ENCODE measurements around the gene PLLP.

PLLP gene, protein sequence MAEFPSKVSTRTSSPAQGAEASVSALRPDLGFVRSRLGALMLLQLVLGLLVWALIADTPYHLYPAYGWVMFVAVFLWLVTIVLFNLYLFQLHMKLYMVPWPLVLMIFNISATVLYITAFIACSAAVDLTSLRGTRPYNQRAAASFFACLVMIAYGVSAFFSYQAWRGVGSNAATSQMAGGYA

GRCh38 chr16:57284209-57284951, at the start of gene PLLP:
Gene PLLP (minus strand): TSS chr16:57284672. CDS start chr16:57284540, 132 bp downstream.
- intact Hi-C loops (cut with micrococcal nuclease), result no loop called here
- Mint-ChIP-seq H3K4me3 (peak within 1 kb of the TSS; percentile 74), H3K36me3 (ENCODE audit: low read depth) (no peaks in the 10 kb centered on the region), H3K9me3 (no peaks in the 10 kb centered on the region), H3K27me3 (peaks cover 79% of the 10 kb centered on the region), H3K27ac (no peak within 1 kb of the TSS), H3K4me1 (ENCODE audit: low read depth) (peaks cover 21% of the 10 kb centered on the region)

DNA sequence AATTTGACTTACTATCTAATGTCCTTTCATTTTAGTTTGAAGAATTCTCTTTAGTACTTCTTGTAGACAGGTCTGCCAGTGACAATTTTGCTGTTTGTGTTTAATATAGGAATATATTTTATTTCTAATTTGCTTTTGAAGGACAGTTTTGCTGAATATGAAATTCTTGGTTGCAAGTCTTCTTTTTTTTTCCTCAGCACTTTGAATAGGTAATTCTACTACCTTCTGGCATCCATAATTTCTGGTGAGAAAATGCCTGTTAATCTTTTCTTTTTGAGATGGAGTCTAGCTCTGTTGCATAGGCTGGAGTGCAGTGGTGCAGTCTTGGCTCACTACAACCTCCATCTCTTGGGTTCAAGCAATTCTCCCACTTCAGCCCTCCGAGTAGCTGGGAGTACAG, 48.9 kb upstream of the PLLP start:
- no peaks in the 10 kb centered on the region for H3K36me3 Mint-ChIP-seq (ENCODE audit: low read depth)
- intact Hi-C loops (cut with micrococcal nuclease), result no loop called here
- no peak overlapping the region for H3K4me3 Mint-ChIP-seq
- no peak overlapping the region for H3K27ac Mint-ChIP-seq
- peaks cover under 1% of the 10 kb centered on the region for H3K4me1 Mint-ChIP-seq (ENCODE audit: low read depth)
- no peaks in the 10 kb centered on the region for H3K9me3 Mint-ChIP-seq
- peaks cover 31% of the 10 kb centered on the region for H3K27me3 Mint-ChIP-seq

- Mint-ChIP-seq H3K4me3 (no peak overlapping the region), H3K36me3 (ENCODE audit: low read depth) (no peaks in the 10 kb centered on the region), H3K27me3 (peaks cover 31% of the 10 kb centered on the region), H3K9me3 (no peaks in the 10 kb centered on the region), H3K27ac (no peak overlapping the region), H3K4me1 (ENCODE audit: low read depth) (no peaks in the 10 kb centered on the region)
- intact Hi-C loops (cut with micrococcal nuclease), result no loop called here
Measured at GRCh38 chr16:57331355-57331754, 46.9 kb upstream of the PLLP start.

- intact Hi-C loops (cut with micrococcal nuclease), result no loop called here
- Mint-ChIP-seq H3K36me3 (ENCODE audit: low read depth) (no peaks in the 10 kb centered on the region), H3K4me3 (no peak overlapping the region), H3K4me1 (ENCODE audit: low read depth) (peaks cover 4% of the 10 kb centered on the region), H3K9me3 (no peaks in the 10 kb centered on the region), H3K27ac (no peak overlapping the region), H3K27me3 (peaks cover 31% of the 10 kb centered on the region)
Measured at GRCh38 chr16:57329718-57330327, 45.4 kb upstream of the PLLP start.

DNA sequence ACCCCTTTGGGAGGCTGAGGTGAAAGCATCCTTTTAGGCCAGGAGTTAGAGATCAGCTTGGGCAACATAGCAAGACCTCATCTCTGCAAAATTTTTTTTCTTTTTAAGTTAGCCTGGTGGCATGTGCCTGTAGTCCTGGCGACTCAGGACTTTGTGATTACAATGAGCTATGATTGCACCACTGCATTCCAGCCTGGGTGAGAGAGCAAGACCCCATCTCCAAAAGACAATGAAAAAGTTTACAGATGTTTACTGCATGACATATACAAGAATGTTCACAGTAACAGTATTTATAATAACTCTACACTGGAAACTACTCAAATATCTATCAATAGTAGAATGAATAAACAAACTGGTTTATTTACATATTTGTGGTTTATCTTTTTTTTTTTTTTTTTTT, 41.0 kb upstream of the PLLP start:
- H3K9me3 Mint-ChIP-seq, result no peaks in the 10 kb centered on the region
- no peak overlapping the region for H3K4me3 Mint-ChIP-seq
- intact Hi-C loops (cut with micrococcal nuclease), result no loop called here
- peaks cover 19% of the 10 kb centered on the region for H3K27me3 Mint-ChIP-seq
- no peaks in the 10 kb centered on the region for H3K36me3 Mint-ChIP-seq (ENCODE audit: low read depth)
- H3K27ac Mint-ChIP-seq, result no peak overlapping the region
- H3K4me1 Mint-ChIP-seq (ENCODE audit: low read depth), result peaks cover 9% of the 10 kb centered on the region

DNA sequence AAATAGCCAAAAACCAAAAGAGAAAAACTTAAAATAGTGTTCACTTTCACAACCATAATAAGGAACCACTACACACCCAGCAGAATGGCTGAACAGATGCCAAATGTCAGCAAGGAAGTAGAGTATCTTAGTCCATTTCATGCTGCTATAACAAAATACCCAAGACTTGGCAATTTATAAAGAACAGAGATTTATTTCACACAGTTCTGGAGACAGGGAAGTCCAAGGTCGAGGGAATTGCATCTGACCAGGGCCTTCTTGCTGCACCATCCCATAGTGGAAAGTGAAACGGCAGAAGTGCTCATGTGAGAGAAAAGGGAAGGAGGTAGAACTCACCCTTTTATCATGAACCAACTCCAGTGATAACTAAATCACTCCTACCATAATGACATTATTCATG, 40.3 kb upstream of the PLLP start:
- no peak overlapping the region for H3K27ac Mint-ChIP-seq
- no peak overlapping the region for H3K4me3 Mint-ChIP-seq
- intact Hi-C loops (cut with micrococcal nuclease), result no loop called here
- H3K9me3 Mint-ChIP-seq, result no peaks in the 10 kb centered on the region
- peaks cover 15% of the 10 kb centered on the region for H3K27me3 Mint-ChIP-seq
- peaks cover 9% of the 10 kb centered on the region for H3K4me1 Mint-ChIP-seq (ENCODE audit: low read depth)
- no peaks in the 10 kb centered on the region for H3K36me3 Mint-ChIP-seq (ENCODE audit: low read depth)

DNA sequence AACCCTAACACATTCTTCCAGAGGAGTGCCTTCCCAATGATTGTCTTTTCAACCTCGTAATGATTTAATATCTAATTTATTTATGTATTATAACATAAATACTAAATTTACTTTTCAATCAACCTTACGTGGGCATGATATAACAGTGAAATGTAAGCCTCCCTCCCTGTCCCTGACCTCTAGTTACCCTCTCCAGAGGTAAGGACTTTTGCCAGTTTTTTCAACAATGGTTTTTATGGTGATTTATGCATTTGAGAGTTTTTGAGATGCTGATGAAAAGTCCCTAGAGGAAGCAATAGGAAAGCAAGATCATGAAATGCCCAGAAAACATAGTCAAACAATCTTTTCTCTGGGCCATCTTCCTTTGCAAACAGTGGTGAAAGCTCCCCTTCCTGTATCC, 35.2 kb upstream of the PLLP start:
- Mint-ChIP-seq H3K27ac (no peak overlapping the region), H3K9me3 (no peaks in the 10 kb centered on the region), H3K27me3 (peaks cover 26% of the 10 kb centered on the region), H3K4me3 (no peak overlapping the region), H3K4me1 (ENCODE audit: low read depth) (peaks cover 16% of the 10 kb centered on the region), H3K36me3 (ENCODE audit: low read depth) (no peaks in the 10 kb centered on the region)
- intact Hi-C loops (cut with micrococcal nuclease), result loop anchor here (1.0 kb wide), 1 partner anchor 14 kb away; no protein-coding TSS in a partner anchor

GRCh38 chr16:57318240-57318970, 33.9 kb upstream of the PLLP start:
- Mint-ChIP-seq H3K27me3 (peaks cover 30% of the 10 kb centered on the region), H3K4me3 (no peak overlapping the region), H3K36me3 (ENCODE audit: low read depth) (no peaks in the 10 kb centered on the region), H3K27ac (no peak overlapping the region), H3K9me3 (no peaks in the 10 kb centered on the region), H3K4me1 (ENCODE audit: low read depth) (peaks cover 20% of the 10 kb centered on the region)
- intact Hi-C loops (cut with micrococcal nuclease), result no loop called here

DNA sequence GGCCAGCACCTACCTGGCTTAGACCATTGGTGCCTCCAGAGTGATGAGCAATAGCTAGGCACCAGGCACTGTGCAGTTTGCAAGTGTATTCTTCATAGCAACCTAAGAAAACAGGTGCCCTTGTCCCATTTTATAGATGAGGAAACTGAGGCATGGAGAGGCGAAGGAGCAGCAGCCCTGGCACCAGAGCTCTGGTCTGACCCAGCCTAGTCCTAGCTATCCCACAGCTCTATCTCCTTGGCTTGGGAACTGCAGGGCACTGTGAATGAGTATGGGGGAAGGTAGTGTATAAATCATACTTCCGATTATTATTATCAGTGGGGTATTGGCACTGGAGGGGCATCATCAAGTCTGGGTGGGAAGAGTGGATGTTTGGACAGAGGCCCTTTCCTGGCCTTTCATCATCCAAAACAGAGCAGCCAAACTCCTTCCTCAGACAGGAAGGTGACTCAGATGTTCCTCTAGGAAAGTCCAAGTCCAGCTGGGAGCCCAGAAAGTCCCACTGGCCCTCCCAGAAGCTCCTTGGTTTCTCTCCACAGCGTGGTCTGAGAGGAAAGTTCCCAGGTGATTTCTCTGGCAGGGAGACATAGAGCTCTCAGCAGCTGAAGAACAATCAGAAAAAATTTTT, 32.0 kb upstream of the PLLP start:
- intact Hi-C loops (cut with micrococcal nuclease), result no loop called here
- Mint-ChIP-seq H3K9me3 (no peaks in the 10 kb centered on the region), H3K4me1 (ENCODE audit: low read depth) (peaks cover 20% of the 10 kb centered on the region), H3K36me3 (ENCODE audit: low read depth) (no peaks in the 10 kb centered on the region), H3K27me3 (peaks cover 43% of the 10 kb centered on the region), H3K27ac (no peak overlapping the region), H3K4me3 (no peak overlapping the region)

DNA sequence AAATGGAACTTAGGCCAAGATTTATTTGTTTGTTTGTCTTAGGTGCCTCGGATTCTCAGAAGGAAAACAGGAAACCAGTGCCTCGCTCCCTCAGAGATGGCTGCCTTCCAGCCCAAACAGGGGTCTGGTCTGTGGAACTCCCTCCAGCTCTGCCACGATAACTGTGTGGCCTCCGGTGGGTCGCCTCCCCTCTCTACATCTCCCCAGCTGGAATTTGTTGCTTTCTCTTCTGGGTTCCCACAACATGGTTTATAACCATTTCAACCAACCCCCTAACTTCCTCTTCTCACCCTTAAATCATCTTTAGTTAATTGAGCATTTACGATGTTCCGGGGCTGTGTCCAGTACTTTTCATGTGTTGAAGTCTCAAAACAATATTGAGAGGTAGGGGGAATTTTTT, 30.9 kb upstream of the PLLP start:
- H3K4me1 Mint-ChIP-seq (ENCODE audit: low read depth), result peaks cover 20% of the 10 kb centered on the region
- H3K36me3 Mint-ChIP-seq (ENCODE audit: low read depth), result no peaks in the 10 kb centered on the region
- no peak overlapping the region for H3K27ac Mint-ChIP-seq
- no peaks in the 10 kb centered on the region for H3K9me3 Mint-ChIP-seq
- no peak overlapping the region for H3K4me3 Mint-ChIP-seq
- intact Hi-C loops (cut with micrococcal nuclease), result no loop called here
- H3K27me3 Mint-ChIP-seq, result peaks cover 40% of the 10 kb centered on the region

GRCh38 chr16:57314161-57314785, 29.8 kb upstream of the PLLP start:
- Mint-ChIP-seq H3K27me3 (peaks cover 39% of the 10 kb centered on the region), H3K27ac (no peak overlapping the region), H3K9me3 (no peaks in the 10 kb centered on the region), H3K4me3 (no peak overlapping the region), H3K4me1 (ENCODE audit: low read depth) (peaks cover 20% of the 10 kb centered on the region), H3K36me3 (ENCODE audit: low read depth) (no peaks in the 10 kb centered on the region)
- intact Hi-C loops (cut with micrococcal nuclease), result no loop called here

DNA sequence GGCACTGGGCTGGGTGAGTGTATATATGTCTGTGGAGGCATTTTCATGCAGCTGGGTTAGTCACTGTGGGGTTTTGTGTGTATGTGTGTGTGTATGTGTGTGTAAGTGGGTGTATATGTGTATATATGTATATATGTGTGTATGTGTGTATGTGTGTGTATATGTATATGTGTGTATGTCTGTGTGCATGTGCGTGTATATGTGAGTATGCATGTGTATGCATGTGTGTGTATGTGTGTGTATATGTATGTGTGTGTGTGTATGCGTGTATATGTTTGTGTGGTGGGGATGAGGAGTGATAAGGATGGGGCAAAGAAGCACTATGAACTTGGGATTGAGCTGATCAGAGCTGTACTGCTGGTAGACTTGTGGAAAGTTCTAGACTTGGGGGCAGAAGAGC, 29.0 kb upstream of the PLLP start:
- no peak overlapping the region for H3K27ac Mint-ChIP-seq
- intact Hi-C loops (cut with micrococcal nuclease), result no loop called here
- peaks cover 20% of the 10 kb centered on the region for H3K4me1 Mint-ChIP-seq (ENCODE audit: low read depth)
- H3K4me3 Mint-ChIP-seq, result no peak overlapping the region
- H3K9me3 Mint-ChIP-seq, result no peaks in the 10 kb centered on the region
- peaks cover 42% of the 10 kb centered on the region for H3K27me3 Mint-ChIP-seq
- no peaks in the 10 kb centered on the region for H3K36me3 Mint-ChIP-seq (ENCODE audit: low read depth)

DNA sequence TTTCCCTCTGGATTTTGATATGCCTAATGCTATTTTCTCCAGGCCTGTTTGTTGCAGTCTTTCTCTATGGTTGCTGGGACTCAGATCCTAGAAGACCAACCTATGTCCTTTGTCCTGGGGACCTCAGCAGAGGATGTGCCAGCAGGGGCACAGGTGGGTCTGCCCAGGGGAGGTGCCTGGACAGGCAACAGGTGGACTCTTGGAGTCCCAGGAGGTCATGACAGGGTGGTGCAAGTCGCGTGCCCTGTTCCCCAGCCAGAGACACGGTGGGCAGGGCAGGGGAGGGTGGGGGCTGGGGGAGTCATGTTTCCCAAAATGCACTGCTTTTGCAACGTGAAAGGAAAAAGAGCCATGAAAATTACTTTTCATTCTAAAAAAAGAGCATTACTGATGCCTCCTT, 26.3 kb upstream of the PLLP start:
- Mint-ChIP-seq H3K27ac (no peak overlapping the region), H3K36me3 (ENCODE audit: low read depth) (no peaks in the 10 kb centered on the region), H3K9me3 (no peaks in the 10 kb centered on the region), H3K27me3 (peaks cover 47% of the 10 kb centered on the region), H3K4me1 (ENCODE audit: low read depth) (peaks cover 16% of the 10 kb centered on the region), H3K4me3 (no peak overlapping the region)
- intact Hi-C loops (cut with micrococcal nuclease), result no loop called here
